ENCODE data around the gene KCNJ14.
"Not testable (repeated sequence)": the region's sequence is repeated elsewhere in the genome, so short reads cannot be mapped to it uniquely, and the experiment has no call there.

KCNJ14 gene

GRCh38 chr19:48471836-48472235 lies 16.5 kb downstream of the KCNJ14 start:
- no peak for DNase-seq (ENCODE audit: low spot score)

- DNase-seq (ENCODE audit: low spot score), result no peak
Measured at GRCh38 chr19:48473161-48473966, 18.0 kb downstream of the KCNJ14 start.

GRCh38 chr19:48474084-48474592 lies 18.8 kb downstream of the KCNJ14 start:
- no peak for DNase-seq (ENCODE audit: low spot score)

- DNase-seq (ENCODE audit: low spot score), result no peak
Measured at GRCh38 chr19:48475369-48476068, 20.1 kb downstream of the KCNJ14 start.

GRCh38 chr19:48476176-48476575 lies 20.8 kb downstream of the KCNJ14 start:
- DNase-seq (ENCODE audit: low spot score), result no peak

- DNase-seq (ENCODE audit: low spot score), result no peak
Measured at GRCh38 chr19:48477067-48477685, 21.8 kb downstream of the KCNJ14 start.

GRCh38 chr19:48477698-48478338 lies 22.4 kb downstream of the KCNJ14 start:
- DNase-seq (ENCODE audit: low spot score), result no peak

- no peak for DNase-seq (ENCODE audit: low spot score)
Measured at GRCh38 chr19:48478339-48479256, 23.2 kb downstream of the KCNJ14 start.

GRCh38 chr19:48479686-48480085 lies 24.3 kb downstream of the KCNJ14 start:
- no peak for DNase-seq (ENCODE audit: low spot score)

- DNase-seq (ENCODE audit: low spot score), result peak; percentile 29
Measured at GRCh38 chr19:48480183-48480557, 24.8 kb downstream of the KCNJ14 start.

- DNase-seq (ENCODE audit: low spot score), result peak; percentile 50
Measured at GRCh38 chr19:48480558-48481500, 25.5 kb downstream of the KCNJ14 start.

- no peak for DNase-seq (ENCODE audit: low spot score)
Measured at GRCh38 chr19:48481846-48482639, 26.7 kb downstream of the KCNJ14 start.

- no peak for DNase-seq (ENCODE audit: low spot score)
Measured at GRCh38 chr19:48483301-48483700, 27.9 kb downstream of the KCNJ14 start.

- no peak for DNase-seq (ENCODE audit: low spot score)
Measured at GRCh38 chr19:48484247-48484893, 29.0 kb downstream of the KCNJ14 start.

GRCh38 chr19:48484931-48485612 lies 29.7 kb downstream of the KCNJ14 start:
- no peak for DNase-seq (ENCODE audit: low spot score)

- not testable (repeated sequence) for DNase-seq (ENCODE audit: low spot score)
Measured at GRCh38 chr19:48486706-48487105, 31.3 kb downstream of the KCNJ14 start.

GRCh38 chr19:48487544-48487943 lies 32.2 kb downstream of the KCNJ14 start:
- DNase-seq (ENCODE audit: low spot score), result no peak

GRCh38 chr19:48487948-48488347 lies 32.6 kb downstream of the KCNJ14 start:
- no peak for DNase-seq (ENCODE audit: low spot score)

All from CD4-positive, alpha-beta T cell treated with Interleukin-15 for 4 hours (primary cell).